ENCODE data around the gene PLXDC1. TPM values are rescaled to one million over a fixed set of nuclear protein-coding genes. Genes with fewer than 3 reads are reported as not detected.
A peak's percentile ranks its signal among the peaks of the same experiment; 100 is the strongest.

Gene PLXDC1
- total and polyA plus RNA-seq, 2 of the 8 experiments (the other 6 are each of a cell fraction or from before 2014, with no cell fraction given), result 4.1 to 14.6 TPM

DNA sequence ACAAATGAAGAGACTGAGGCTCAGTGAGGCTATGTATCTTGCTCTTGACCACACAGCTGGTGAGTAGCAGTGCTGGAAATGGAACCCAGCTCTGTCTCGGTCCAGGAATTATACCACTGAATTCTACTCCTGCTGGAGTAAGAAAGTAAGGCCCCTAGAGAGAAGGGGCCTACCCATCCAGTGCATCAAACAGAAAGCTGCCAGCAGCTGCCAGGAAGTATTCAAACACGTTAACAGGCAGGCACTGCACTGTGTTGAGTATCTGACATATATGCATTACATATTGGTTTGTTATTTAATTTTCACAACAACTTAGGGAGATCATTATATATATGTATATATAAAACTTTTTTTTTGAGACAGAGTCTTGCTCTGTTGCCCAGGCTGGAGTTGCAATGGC, 10.5 kb upstream of the PLXDC1 start:
- Histone ChIP-seq H3K9ac (replicated peaks in 1 of 4; ENCODE audit: extremely low read depth in 1 of 4, low read depth in 3 of 4, low read length in 3 of 4) (no peak overlapping the region), H3K36me3 (ENCODE audit: control insufficient read depth in 2 of 4, insufficient read depth in 4 of 4, low read length in 3 of 4) (no peaks in the 10 kb centered on the region), H2BK20ac (ENCODE audit: low read length) (0 out of 2 replicates have a peak overlapping the region, but pooled peaks have one; percentile 15), H2BK12ac (ENCODE audit: low read depth, low read length) (0 out of 2 replicates have a peak overlapping the region, but pooled peaks have one; percentile 60), H3K79me1 (ENCODE audit: low read depth, low read length) (no peaks in the 10 kb centered on the region), H3K4ac (replicated peaks; ENCODE audit: insufficient read length, low read depth, low read length) (no peak overlapping the region), H3K18ac (ENCODE audit: extremely low read depth, low read length) (no peak overlapping the region), H4K5ac (ENCODE audit: insufficient read length, low read depth, low read length) (no peak overlapping the region), H2BK5ac (ENCODE audit: low read depth, low read length) (no peak overlapping the region), H2AK5ac (ENCODE audit: low read depth, low read length) (no peak overlapping the region; the same call in 1 of the 2 replicates), H3K79me2 (ENCODE audit: control insufficient read depth in 1 of 2, insufficient read depth in 2 of 2, low read length in 2 of 2) (no peaks in the 10 kb centered on the region), H2BK120ac (replicated peaks; ENCODE audit: low read depth, low read length) (no peak overlapping the region), H3K27ac (ENCODE audit: low read depth, low read length) (no peak overlapping the region), H3K9me3 (ENCODE audit: insufficient read depth in 2 of 2, low read depth in 1 of 2, low read length in 1 of 2) (no peaks in the 10 kb centered on the region), H3K4me1 (replicated peaks in 1 of 4; ENCODE audit: control insufficient read depth in 3 of 4, insufficient read depth in 4 of 4, low read length in 3 of 4) (peaks cover 0 to 8% (median 6%) of the 10 kb centered on the region in 4 experiments; a peak in 5 of 7 replicates), H3K56ac (replicated peaks; ENCODE audit: insufficient read length, low read depth, low read length) (no peak overlapping the region), H4K20me1 (replicated peaks in 1 of 2; ENCODE audit: control insufficient read depth in 1 of 2, insufficient read depth in 2 of 2, low read length in 2 of 2) (no peaks in the 10 kb centered on the region), H4K8ac (ENCODE audit: extremely low read depth, insufficient read depth, low read length) (no peak overlapping the region), H3K27me3 (replicated peaks in 1 of 4; ENCODE audit: control insufficient read depth in 3 of 4, extremely low read depth in 1 of 4, insufficient read depth in 3 of 4, low read length in 3 of 4) (peaks cover 14 to 23% (median 21%) of the 10 kb centered on the region in 4 experiments), H3K4me2 (ENCODE audit: insufficient read depth in 1 of 2, low read depth in 2 of 2, low read length in 2 of 2) (no peak overlapping the region), H2BK15ac (ENCODE audit: low read length) (no peak overlapping the region), H3K23ac (ENCODE audit: insufficient read length) (no peak overlapping the region), H2AFZ (ENCODE audit: low read length) (no peak overlapping the region), H4K91ac (replicated peaks; ENCODE audit: insufficient read length, low read length) (no peak overlapping the region), H3K23me2 (ENCODE audit: low read depth, low read length) (peaks cover 12% of the 10 kb centered on the region; the same call in 1 of the 2 replicates), H3K4me3 (ENCODE audit: extremely low read depth in 1 of 4, insufficient read depth in 2 of 4, low read depth in 3 of 4, low read length in 4 of 4) (no peak overlapping the region), H3K14ac (ENCODE audit: insufficient read length) (no peak overlapping the region)
- FAIRE-seq (no peak), DNase-seq (ENCODE audit: low read depth in 1 of 2, low spot score in 2 of 2) (no peak)
- ChIA-PET CTCF (ENCODE audit: partially characterized antibody) (interaction anchor here (0.6 to 10.8 kb wide), 7 partner anchors 7 to 270 kb away, joined by 3 to 151 read pairs (median 4); no protein-coding TSS in a partner anchor), POLR2A (ENCODE audit: partially characterized antibody) (interaction anchor here (3.8 kb wide), 1 partner anchor 12 kb away, joined by 11 read pairs; no protein-coding TSS in a partner anchor)
- 84% methylated on average over 2 of the region's 2 CpGs; no CpG with 5 or more reads in 1 of the 2 experiments for WGBS, 2 experiments (ENCODE audit: extremely low coverage in 1 of 2, insufficient coverage in 1 of 2, insufficient read length in 1 of 2, insufficient replicate concordance in 2 of 2, low coverage in 1 of 2, low lambda C conversion rate in 2 of 2, missing lambda C conversion rate in 1 of 2)
- TF ChIP-seq CBX8 (IDR thresholded peaks at IDR 0.05; ENCODE audit: borderline replicate concordance, low read depth, low read length) (no peak), SIN3A (conservative IDR thresholded peaks at IDR 0.05 in 1 of 2, IDR thresholded peaks at IDR 0.05 in 1 of 2; ENCODE audit: low read depth in 1 of 2, low read length in 2 of 2) (no peak), JUN (IDR thresholded peaks at IDR 0.05; ENCODE audit: low read depth, low read length) (no peak), KDM4A (IDR thresholded peaks at IDR 0.05; ENCODE audit: low read depth, low read length, severe bottlenecking) (no peak), POLR2A (IDR thresholded peaks at IDR 0.05; ENCODE audit: control extremely low read depth in 1 of 2, low read depth in 2 of 2, low read length in 2 of 2) (no peak), RNF2 (IDR thresholded peaks at IDR 0.05; ENCODE audit: borderline replicate concordance, low read depth, low read length, missing control alignments, poor library complexity, severe bottlenecking) (no peak), PHF8 (conservative IDR thresholded peaks at IDR 0.05; ENCODE audit: low read depth, low read length) (no peak), CEBPB (IDR thresholded peaks at IDR 0.05; ENCODE audit: low read depth, low read length) (no peak), KDM1A (IDR thresholded peaks at IDR 0.05; ENCODE audit: borderline replicate concordance, low read length) (no peak), SRF (IDR thresholded peaks at IDR 0.05; ENCODE audit: low read depth, low read length) (no peak), FOSL1 (IDR thresholded peaks at IDR 0.05; ENCODE audit: insufficient read depth, low read depth, low read length) (no peak)

Measured in H1 (cell line).